HG02571 (cell line): ENCODE results near the gene VTI1A.
"Not testable (repeated sequence)": the region's sequence is repeated elsewhere in the genome, so short reads cannot be mapped to it uniquely, and the experiment has no call there.

Experiments
- ATAC-seq: cut with Tn5 transposase; IDR thresholded peaks from one replicate; pipeline ENCODE4 v1.9.1; 2021; ENCODE audit warnings: mild to moderate bottlenecking, moderate library complexity; ENCODE audit not compliant: unreplicated experiment

Gene VTI1A

GRCh38 chr10:112446855-112447619 lies at the start of gene VTI1A, which contains the start of gene ZDHHC6:
TSS of gene VTI1A (plus strand) at chr10:112447215. CDS start at chr10:112447374, 159 bp downstream.
TSS of gene ZDHHC6 (minus strand) at chr10:112446914. CDS start at chr10:112445436, 1,478 bp downstream.
- ATAC-seq = peak; percentile 93

GRCh38 chr10:112397592-112397991 lies 49.4 kb upstream of the VTI1A start:
- ATAC-seq = no peak

- no peak for ATAC-seq
Measured at GRCh38 chr10:112402917-112403316, 44.1 kb upstream of the VTI1A start.

- ATAC-seq = no peak
Measured at GRCh38 chr10:112404617-112405016, 42.4 kb upstream of the VTI1A start.

GRCh38 chr10:112406806-112407205 lies 40.2 kb upstream of the VTI1A start:
- not testable (repeated sequence) for ATAC-seq

GRCh38 chr10:112407696-112408095 lies 39.3 kb upstream of the VTI1A start:
- no peak for ATAC-seq

- no peak for ATAC-seq
Measured at GRCh38 chr10:112409299-112409698, 37.7 kb upstream of the VTI1A start.

- ATAC-seq = no peak
Measured at GRCh38 chr10:112409755-112410154, 37.3 kb upstream of the VTI1A start.

- ATAC-seq = no peak
Measured at GRCh38 chr10:112412696-112413095, 34.3 kb upstream of the VTI1A start.

GRCh38 chr10:112421731-112422130 lies 25.3 kb upstream of the VTI1A start:
- ATAC-seq = no peak

- ATAC-seq = no peak
Measured at GRCh38 chr10:112424651-112425050, 22.4 kb upstream of the VTI1A start.

- no peak for ATAC-seq
Measured at GRCh38 chr10:112426111-112426510, 20.9 kb upstream of the VTI1A start.

- no peak for ATAC-seq
Measured at GRCh38 chr10:112429147-112429546, 17.9 kb upstream of the VTI1A start.

GRCh38 chr10:112429654-112430230 lies 17.3 kb upstream of the VTI1A start:
- no peak for ATAC-seq

GRCh38 chr10:112433136-112433535 lies 13.9 kb upstream of the VTI1A start:
- ATAC-seq = no peak

- ATAC-seq = no peak
Measured at GRCh38 chr10:112434988-112435619, 11.9 kb upstream of the VTI1A start.

- ATAC-seq = no peak
Measured at GRCh38 chr10:112438356-112438755, 8.7 kb upstream of the VTI1A start.

- no peak for ATAC-seq
Measured at GRCh38 chr10:112441520-112441919, 5.5 kb upstream of the VTI1A start.

- ATAC-seq = no peak
Measured at GRCh38 chr10:112442063-112442462, 5.0 kb upstream of the VTI1A start.

GRCh38 chr10:112446055-112446854 lies 760 bp upstream of the VTI1A start:
- peak; percentile 36 for ATAC-seq

- no peak for ATAC-seq
Measured at GRCh38 chr10:112447620-112447928, 559 bp downstream of the VTI1A start.
